Breast epithelium (tissue), 3 donors: ENCODE data around the gene HOXA2.

ENCODE experiments used
- POLR2A ChIP-seq: fragments of 450-650 bp; IDR thresholded peaks from one replicate; pipeline ENCODE4 v1.6.1; 2016; ENCODE audit warnings: antibody characterized with exemption, mild to moderate bottlenecking, moderate library complexity
- POLR2AphosphoS5 ChIP-seq, 3 donors: sonication (generic); formaldehyde crosslinking; IDR thresholded peaks; one replicate each; pipeline ENCODE4 v1.6.1; 2017; ENCODE audit warnings: antibody characterized with exemption in 3 of 3
- TF ChIP-seq, protein P1 (sequence below), 3 donors: fragments of 450-650 bp; IDR thresholded peaks; one replicate each; pipeline ENCODE4 v1.5.1; 2016 to 2017; ENCODE audit warnings: antibody characterized with exemption in 3 of 3, mild to moderate bottlenecking in 3 of 3, moderate library complexity in 3 of 3

DNA sequence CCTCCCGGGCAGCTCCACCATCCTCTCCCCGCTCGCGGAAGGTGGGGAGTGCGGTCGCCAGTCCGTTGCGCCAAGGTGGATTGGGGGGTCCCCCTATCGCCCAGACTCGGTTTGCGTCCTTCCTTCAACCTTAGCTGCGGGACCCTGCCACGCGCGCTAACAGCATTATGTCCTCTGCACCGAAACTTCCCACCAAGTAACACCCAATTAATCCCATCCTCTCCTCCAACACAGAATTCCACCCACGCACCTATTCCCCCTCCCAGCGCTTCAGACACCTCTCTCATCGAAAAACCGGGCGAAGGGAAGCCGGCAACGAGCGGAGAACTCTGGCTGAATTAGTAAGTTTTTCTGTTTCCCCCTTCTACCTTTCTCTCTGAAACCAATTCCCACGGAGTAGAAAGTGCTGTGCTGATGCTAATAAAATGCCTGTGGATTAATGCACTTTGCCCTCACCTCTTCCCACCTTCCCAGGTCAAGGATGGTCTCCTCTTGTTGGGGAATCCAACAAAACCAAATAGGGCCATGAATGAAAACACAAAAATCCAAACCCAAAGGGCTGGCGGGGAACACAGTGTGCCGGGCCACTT, 49.0 kb upstream of the HOXA2 start:
- TF ChIP-seq, protein P1, sequence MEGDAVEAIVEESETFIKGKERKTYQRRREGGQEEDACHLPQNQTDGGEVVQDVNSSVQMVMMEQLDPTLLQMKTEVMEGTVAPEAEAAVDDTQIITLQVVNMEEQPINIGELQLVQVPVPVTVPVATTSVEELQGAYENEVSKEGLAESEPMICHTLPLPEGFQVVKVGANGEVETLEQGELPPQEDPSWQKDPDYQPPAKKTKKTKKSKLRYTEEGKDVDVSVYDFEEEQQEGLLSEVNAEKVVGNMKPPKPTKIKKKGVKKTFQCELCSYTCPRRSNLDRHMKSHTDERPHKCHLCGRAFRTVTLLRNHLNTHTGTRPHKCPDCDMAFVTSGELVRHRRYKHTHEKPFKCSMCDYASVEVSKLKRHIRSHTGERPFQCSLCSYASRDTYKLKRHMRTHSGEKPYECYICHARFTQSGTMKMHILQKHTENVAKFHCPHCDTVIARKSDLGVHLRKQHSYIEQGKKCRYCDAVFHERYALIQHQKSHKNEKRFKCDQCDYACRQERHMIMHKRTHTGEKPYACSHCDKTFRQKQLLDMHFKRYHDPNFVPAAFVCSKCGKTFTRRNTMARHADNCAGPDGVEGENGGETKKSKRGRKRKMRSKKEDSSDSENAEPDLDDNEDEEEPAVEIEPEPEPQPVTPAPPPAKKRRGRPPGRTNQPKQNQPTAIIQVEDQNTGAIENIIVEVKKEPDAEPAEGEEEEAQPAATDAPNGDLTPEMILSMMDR (IDR thresholded peaks at IDR 0.05), result no peak
- TF ChIP-seq POLR2A (no peak), POLR2AphosphoS5 (IDR thresholded peaks at IDR 0.05) (no peak)
